Progenitor cell of endocrine pancreas (in vitro differentiated cells): ENCODE measurements around the gene CISH. TPM values are rescaled to one million over a fixed set of nuclear protein-coding genes. Genes with fewer than 3 reads are reported as not detected.

Experiments
- DNase-seq: peaks from one replicate; pipeline ENCODE4 v3.0.0; 2021; ENCODE audit warnings: low spot score; ENCODE audit not compliant: unreplicated experiment
- H3K27ac Mint-ChIP-seq: 2 replicates; pipeline ENCODE4 v1.8.0; 2021; ENCODE audit warnings: mild to moderate bottlenecking, moderate library complexity, mixed read lengths
- H3K27me3 Mint-ChIP-seq: 2 replicates; pipeline ENCODE4 v1.8.0; 2021; ENCODE audit warnings: mixed read lengths
- H3K36me3 Mint-ChIP-seq: 2 replicates; pipeline ENCODE4 v1.8.0; 2022; ENCODE audit warnings: mixed read lengths; ENCODE audit not compliant: insufficient read depth
- H3K4me1 Mint-ChIP-seq: 2 replicates; pipeline ENCODE4 v1.8.0; 2021; ENCODE audit warnings: low read depth, mixed read lengths
- H3K4me3 Mint-ChIP-seq: 2 replicates; pipeline ENCODE4 v1.8.0; 2021; ENCODE audit warnings: low read depth, mild to moderate bottlenecking, moderate library complexity, mixed read lengths
- H3K9me3 Mint-ChIP-seq: 2 replicates; pipeline ENCODE4 v1.8.0; 2021; ENCODE audit warnings: low read depth, mixed read lengths
- total RNA-seq: library from RNA; stranded (reverse); gene quantifications from 2 replicates; pipeline ENCODE4 v1.2.1, GENCODE V29; 2021
- TF ChIP-seq, protein P1 (sequence below): fragments of 200-600 bp; sonication (generic); IDR thresholded peaks from one replicate; pipeline ENCODE4 v1.5.0; 2021; ENCODE audit warnings: antibody characterized with exemption, mild to moderate bottlenecking; ENCODE audit not compliant: unreplicated experiment

Gene CISH
- total RNA-seq, 1 donor from 2014 or later = 5.2 TPM

DNA sequence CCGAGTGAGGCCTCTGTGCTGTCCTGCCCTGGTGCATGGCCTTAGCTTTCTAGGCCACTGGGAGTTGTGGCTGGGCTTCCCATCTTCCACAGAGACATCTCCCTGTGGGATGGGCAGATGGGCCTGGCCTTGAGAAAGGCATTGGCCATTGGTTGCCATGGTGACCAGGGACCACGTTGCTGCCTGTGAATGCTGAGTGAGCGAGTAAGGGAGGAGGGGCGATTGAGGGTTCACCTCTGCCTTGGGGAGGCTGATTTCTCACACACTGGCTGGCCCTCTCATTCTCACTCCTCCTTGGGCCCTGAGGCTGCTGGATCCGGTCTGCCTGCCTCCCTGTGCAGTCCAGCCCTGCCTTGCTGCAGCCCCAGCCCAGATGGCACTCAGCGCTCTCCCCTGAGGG is 36.7 kb upstream of the CISH start:
- H3K36me3 Mint-ChIP-seq = peaks cover 2% of the 10 kb centered on the region
- no peak for DNase-seq
- H3K27me3 Mint-ChIP-seq = no peaks in the 10 kb centered on the region
- no peak overlapping the region for H3K4me3 Mint-ChIP-seq
- no peaks in the 10 kb centered on the region for H3K9me3 Mint-ChIP-seq
- TF ChIP-seq, protein P1, sequence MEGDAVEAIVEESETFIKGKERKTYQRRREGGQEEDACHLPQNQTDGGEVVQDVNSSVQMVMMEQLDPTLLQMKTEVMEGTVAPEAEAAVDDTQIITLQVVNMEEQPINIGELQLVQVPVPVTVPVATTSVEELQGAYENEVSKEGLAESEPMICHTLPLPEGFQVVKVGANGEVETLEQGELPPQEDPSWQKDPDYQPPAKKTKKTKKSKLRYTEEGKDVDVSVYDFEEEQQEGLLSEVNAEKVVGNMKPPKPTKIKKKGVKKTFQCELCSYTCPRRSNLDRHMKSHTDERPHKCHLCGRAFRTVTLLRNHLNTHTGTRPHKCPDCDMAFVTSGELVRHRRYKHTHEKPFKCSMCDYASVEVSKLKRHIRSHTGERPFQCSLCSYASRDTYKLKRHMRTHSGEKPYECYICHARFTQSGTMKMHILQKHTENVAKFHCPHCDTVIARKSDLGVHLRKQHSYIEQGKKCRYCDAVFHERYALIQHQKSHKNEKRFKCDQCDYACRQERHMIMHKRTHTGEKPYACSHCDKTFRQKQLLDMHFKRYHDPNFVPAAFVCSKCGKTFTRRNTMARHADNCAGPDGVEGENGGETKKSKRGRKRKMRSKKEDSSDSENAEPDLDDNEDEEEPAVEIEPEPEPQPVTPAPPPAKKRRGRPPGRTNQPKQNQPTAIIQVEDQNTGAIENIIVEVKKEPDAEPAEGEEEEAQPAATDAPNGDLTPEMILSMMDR = no peak
- H3K27ac Mint-ChIP-seq = no peak overlapping the region
- H3K4me1 Mint-ChIP-seq = no peaks in the 10 kb centered on the region

DNA sequence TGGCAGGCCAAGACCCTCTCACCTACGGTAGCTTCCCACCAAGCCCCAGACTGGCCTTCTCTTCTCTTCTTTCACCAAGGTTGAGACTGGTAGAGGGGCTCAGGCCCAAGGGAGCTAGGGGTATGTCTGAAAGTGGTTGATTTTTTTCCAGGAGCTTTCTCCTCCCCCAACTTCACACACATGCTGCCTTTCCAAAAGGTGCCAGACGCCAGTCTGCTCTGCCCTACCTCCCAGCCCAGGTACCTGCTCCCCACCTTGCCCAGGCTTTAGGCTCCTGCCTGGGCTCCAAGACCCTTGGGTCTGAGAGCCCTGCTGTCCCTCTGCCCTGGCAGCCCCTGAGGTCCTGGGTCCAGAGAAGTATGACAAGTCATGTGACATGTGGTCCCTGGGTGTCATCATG is 33.8 kb upstream of the CISH start:
- TF ChIP-seq, protein P1 = no peak
- no peak for DNase-seq
- no peaks in the 10 kb centered on the region for H3K4me1 Mint-ChIP-seq
- no peaks in the 10 kb centered on the region for H3K9me3 Mint-ChIP-seq
- peaks cover 8% of the 10 kb centered on the region for H3K36me3 Mint-ChIP-seq
- H3K4me3 Mint-ChIP-seq = no peak overlapping the region
- H3K27me3 Mint-ChIP-seq = no peaks in the 10 kb centered on the region
- H3K27ac Mint-ChIP-seq = no peak overlapping the region

DNA sequence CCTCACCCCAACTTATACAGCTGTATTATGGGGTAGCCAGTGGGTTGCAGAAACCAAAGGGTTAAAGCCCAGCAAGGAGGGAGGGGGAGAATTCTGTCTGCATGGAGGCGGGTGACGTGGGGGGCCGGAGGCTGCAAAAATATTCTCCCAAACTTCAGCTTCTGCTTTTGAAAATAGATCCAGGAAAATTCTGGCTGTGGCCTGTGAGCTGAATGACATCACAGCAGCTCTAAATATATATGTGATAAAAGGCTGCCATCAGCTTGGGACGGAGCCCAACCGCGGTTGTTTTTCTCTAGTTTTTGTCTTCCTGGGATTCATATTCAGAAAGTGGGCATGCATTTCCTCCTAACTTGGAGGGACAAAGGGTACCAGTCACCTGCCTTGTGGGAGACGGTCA is 33.0 kb upstream of the CISH start:
- H3K9me3 Mint-ChIP-seq = no peaks in the 10 kb centered on the region
- DNase-seq = no peak
- no peaks in the 10 kb centered on the region for H3K27me3 Mint-ChIP-seq
- H3K27ac Mint-ChIP-seq = no peak overlapping the region
- no peak overlapping the region for H3K4me3 Mint-ChIP-seq
- TF ChIP-seq, protein P1 = no peak
- H3K36me3 Mint-ChIP-seq = peaks cover 8% of the 10 kb centered on the region
- no peaks in the 10 kb centered on the region for H3K4me1 Mint-ChIP-seq

DNA sequence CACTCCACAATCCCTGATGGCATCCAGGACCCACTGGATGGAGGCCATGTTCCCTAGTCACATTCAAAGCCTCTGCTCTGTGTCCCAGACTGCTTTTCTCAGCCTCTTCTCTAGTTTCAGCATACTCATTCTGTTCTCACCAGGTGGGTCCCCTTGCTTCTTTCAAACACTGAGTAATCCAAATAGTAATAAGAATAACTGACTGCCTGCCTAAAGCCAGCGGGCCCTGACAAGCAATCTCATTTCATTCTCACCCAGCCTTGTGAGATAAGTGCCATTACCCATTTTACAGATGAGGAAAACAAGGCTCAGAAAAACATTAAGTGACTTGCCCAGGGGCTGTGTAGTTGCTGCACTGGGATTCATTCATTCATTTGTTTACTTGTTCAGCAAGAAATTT is 30.8 kb upstream of the CISH start:
- no peak for DNase-seq
- Mint-ChIP-seq H3K4me1 (no peaks in the 10 kb centered on the region), H3K9me3 (no peaks in the 10 kb centered on the region), H3K4me3 (no peak overlapping the region), H3K36me3 (peaks cover 8% of the 10 kb centered on the region), H3K27me3 (no peaks in the 10 kb centered on the region), H3K27ac (no peak overlapping the region)
- TF ChIP-seq, protein P1 = no peak

DNA sequence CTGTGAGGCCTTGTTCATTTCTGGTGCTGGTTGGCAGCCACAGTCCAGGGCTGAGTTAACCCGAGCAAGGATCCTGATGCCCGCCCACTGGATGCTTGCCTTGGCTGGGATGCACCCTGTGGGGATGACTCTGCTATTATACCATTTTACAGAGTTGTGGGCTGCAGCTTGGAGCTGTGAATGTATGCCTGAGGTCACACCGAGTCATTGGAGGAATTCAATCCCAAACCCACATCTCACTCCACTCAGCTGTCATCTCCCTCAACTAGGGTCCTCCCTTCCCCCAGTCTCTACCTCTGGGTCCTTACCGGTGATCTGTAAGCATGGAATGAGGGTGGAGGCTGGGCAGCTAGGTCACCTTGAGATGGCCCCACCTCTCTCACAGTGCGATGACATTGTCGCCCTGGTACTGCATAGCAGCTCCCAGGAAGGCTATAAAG is 27.5 kb upstream of the CISH start:
- Mint-ChIP-seq H3K4me3 (no peak overlapping the region), H3K27ac (no peak overlapping the region), H3K27me3 (no peaks in the 10 kb centered on the region), H3K4me1 (peaks cover 7% of the 10 kb centered on the region), H3K36me3 (peaks cover 7% of the 10 kb centered on the region), H3K9me3 (no peaks in the 10 kb centered on the region)
- TF ChIP-seq, protein P1 = no peak
- DNase-seq = no peak
